WTC11 (cell line): Measurements from ENCODE around the gene CRB1. TPM values are rescaled to one million over a fixed set of nuclear protein-coding genes. Genes with fewer than 3 reads are reported as not detected.

Source experiments
- ATAC-seq: fragments of 200-7000 bp; cut with Tn5 transposase; 2 replicates; pipeline ENCODE4 v1.10.0; 2021; ENCODE audit warnings: mild to moderate bottlenecking, moderate library complexity
- CTCF ChIA-PET: fragments of 300-600 bp; sonication (Branson Sonifier 250); formaldehyde crosslinking; loops from one replicate; lab custom pipeline; 2021; ENCODE audit warnings: antibody characterized with exemption; lab: Charles Lee
- POLR2A ChIA-PET: fragments of 350-600 bp; sonication (Branson Sonifier 250); formaldehyde crosslinking; loops from one replicate; lab custom pipeline; 2021; ENCODE audit warnings: antibody characterized with exemption; lab: Charles Lee
- DNase-seq: peaks from one replicate; pipeline ENCODE4 v3.0.0; 2021; ENCODE audit warnings: low spot score
- H3K27ac Mint-ChIP-seq: 2 replicates; pipeline ENCODE4 v1.8.0; 2021; ENCODE audit warnings: mixed read lengths
- H3K27me3 Mint-ChIP-seq: 2 replicates; pipeline ENCODE4 v1.8.0; 2021; ENCODE audit warnings: low read depth, mild to moderate bottlenecking, moderate library complexity, mixed read lengths
- H3K36me3 Mint-ChIP-seq: 2 replicates; pipeline ENCODE4 v1.8.0; 2021; ENCODE audit warnings: mixed read lengths
- H3K4me1 Mint-ChIP-seq: 2 replicates; pipeline ENCODE4 v1.8.0; 2022; ENCODE audit warnings: mixed read lengths
- H3K4me3 Mint-ChIP-seq: 2 replicates; pipeline ENCODE4 v1.8.0; 2021; ENCODE audit warnings: mild to moderate bottlenecking, moderate library complexity, mixed read lengths
- H3K9me3 Mint-ChIP-seq: 2 replicates; pipeline ENCODE4 v1.8.0; 2021; ENCODE audit warnings: mixed read lengths
- CBFB ChIP-seq: sonication (generic); formaldehyde crosslinking; IDR thresholded peaks from 2 replicates; pipeline ENCODE4 v1.8.1; 2022; ENCODE audit warnings: mild to moderate bottlenecking, low read depth, missing genetic modification reagents
- ELF4 ChIP-seq: sonication (generic); formaldehyde crosslinking; IDR thresholded peaks from 2 replicates; pipeline ENCODE4 v1.8.1; 2022; ENCODE audit warnings: low read depth, mild to moderate bottlenecking, moderate library complexity, missing genetic modification reagents
- FOXP1 ChIP-seq: sonication (generic); formaldehyde crosslinking; IDR thresholded peaks from 2 replicates; pipeline ENCODE4 v1.8.0; 2022; ENCODE audit warnings: missing genetic modification reagents, mild to moderate bottlenecking, moderate library complexity, borderline replicate concordance
- IRF2 ChIP-seq: sonication (generic); formaldehyde crosslinking; IDR thresholded peaks from 2 replicates; pipeline ENCODE4 v1.8.0; 2022; ENCODE audit warnings: low read depth, missing genetic modification reagents, borderline replicate concordance
- MXD4 ChIP-seq: fragments of 250-450 bp; sonication (Bioruptor Pico); IDR thresholded peaks from 2 replicates; pipeline ENCODE4 v1.8.0; 2021; ENCODE audit warnings: mild to moderate bottlenecking, moderate library complexity, borderline replicate concordance
- PRRX2 ChIP-seq: fragments of 250-450 bp; sonication (Bioruptor Pico); IDR thresholded peaks from 2 replicates; pipeline ENCODE4 v1.8.0; 2021; ENCODE audit warnings: mild to moderate bottlenecking
- SMAD4 ChIP-seq: sonication (generic); formaldehyde crosslinking; IDR thresholded peaks from 2 replicates; pipeline ENCODE4 v1.8.0; 2022; ENCODE audit warnings: mild to moderate bottlenecking, missing genetic modification reagents
- SOX15 ChIP-seq: fragments of 250-450 bp; sonication (Bioruptor Pico); IDR thresholded peaks from 2 replicates; pipeline ENCODE4 v1.9.0; 2021; ENCODE audit warnings: mild to moderate bottlenecking
- SP1 ChIP-seq: sonication (generic); formaldehyde crosslinking; conservative IDR thresholded peaks from 2 replicates; pipeline ENCODE4 v1.8.1; 2022; ENCODE audit warnings: missing genetic modification reagents
- TCF7 ChIP-seq: sonication (generic); formaldehyde crosslinking; IDR thresholded peaks from 2 replicates; pipeline ENCODE4 v1.8.0; 2022; ENCODE audit warnings: mild to moderate bottlenecking, low read depth, missing genetic modification reagents, moderate library complexity
- ZNF423 ChIP-seq: fragments of 250-450 bp; sonication (Bioruptor Pico); IDR thresholded peaks from 2 replicates; pipeline ENCODE4 v2.1.2; 2022; ENCODE audit warnings: mild to moderate bottlenecking, moderate library complexity
- total RNA-seq: library from RNA; stranded (reverse); gene quantifications from 3 replicates; pipeline ENCODE4 v1.2.3, GENCODE V29; 2021
- TF ChIP-seq, protein P1 (sequence below): sonication (generic); formaldehyde crosslinking; IDR thresholded peaks from 2 replicates; pipeline ENCODE4 v1.8.0; 2022; ENCODE audit warnings: missing genetic modification reagents
- TF ChIP-seq, protein P2 (sequence below): fragments of 250-450 bp; sonication (Bioruptor Pico); IDR thresholded peaks from 2 replicates; pipeline ENCODE4 v2.1.2; 2022; ENCODE audit warnings: mild to moderate bottlenecking, moderate library complexity
- TF ChIP-seq, protein P3 (sequence below): fragments of 250-450 bp; sonication (Bioruptor Pico); IDR thresholded peaks from 2 replicates; pipeline ENCODE4 v1.9.0; 2021; ENCODE audit warnings: mild to moderate bottlenecking
- TF ChIP-seq, protein P4 (sequence below): sonication (generic); formaldehyde crosslinking; IDR thresholded peaks from 2 replicates; pipeline ENCODE4 v1.8.0; 2022; ENCODE audit warnings: mild to moderate bottlenecking, missing genetic modification reagents
- TF ChIP-seq, protein P5 (sequence below): sonication (generic); formaldehyde crosslinking; IDR thresholded peaks from 2 replicates; pipeline ENCODE4 v1.8.1; 2023; ENCODE audit warnings: mild to moderate bottlenecking, missing genetic modification reagents
- TF ChIP-seq, protein P6 (sequence below): sonication (generic); formaldehyde crosslinking; IDR thresholded peaks from 2 replicates; pipeline ENCODE4 v1.8.1; 2023; ENCODE audit warnings: mild to moderate bottlenecking, missing genetic modification reagents

The CRB1 gene
- total RNA-seq, 1 experiment from 2014 or later, result 0.11 TPM

DNA sequence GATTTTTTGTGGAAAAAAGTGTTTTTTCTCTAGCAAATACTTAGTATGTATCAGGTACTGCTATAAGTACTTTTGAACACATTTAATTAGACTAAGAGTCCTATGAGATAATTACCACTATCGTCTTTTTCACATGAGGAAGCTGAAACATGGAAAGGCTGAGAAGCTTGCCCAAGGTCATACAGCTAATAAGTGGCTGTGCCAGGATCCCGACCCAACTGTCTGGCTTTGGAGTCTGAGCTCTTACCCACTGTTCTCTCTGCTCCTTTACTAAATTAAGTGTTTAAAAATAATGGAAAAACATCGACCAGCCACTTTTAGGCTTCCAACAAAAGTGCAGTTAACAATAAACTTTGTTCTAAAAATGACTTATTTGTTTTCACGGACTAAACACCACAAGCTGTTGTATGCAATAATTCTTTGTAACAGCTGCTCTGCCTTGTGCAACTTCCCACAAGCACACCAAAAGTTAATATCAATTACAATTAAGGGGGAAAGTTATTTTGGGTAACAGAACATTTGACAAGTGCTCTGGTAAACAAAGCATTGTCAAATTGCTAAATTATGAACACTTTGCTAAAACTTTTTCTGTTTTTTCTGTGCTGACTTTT, 75.7 kb downstream of the CRB1 start:
- no peak for ATAC-seq
- no peak for DNase-seq
- TF ChIP-seq, protein P1, sequence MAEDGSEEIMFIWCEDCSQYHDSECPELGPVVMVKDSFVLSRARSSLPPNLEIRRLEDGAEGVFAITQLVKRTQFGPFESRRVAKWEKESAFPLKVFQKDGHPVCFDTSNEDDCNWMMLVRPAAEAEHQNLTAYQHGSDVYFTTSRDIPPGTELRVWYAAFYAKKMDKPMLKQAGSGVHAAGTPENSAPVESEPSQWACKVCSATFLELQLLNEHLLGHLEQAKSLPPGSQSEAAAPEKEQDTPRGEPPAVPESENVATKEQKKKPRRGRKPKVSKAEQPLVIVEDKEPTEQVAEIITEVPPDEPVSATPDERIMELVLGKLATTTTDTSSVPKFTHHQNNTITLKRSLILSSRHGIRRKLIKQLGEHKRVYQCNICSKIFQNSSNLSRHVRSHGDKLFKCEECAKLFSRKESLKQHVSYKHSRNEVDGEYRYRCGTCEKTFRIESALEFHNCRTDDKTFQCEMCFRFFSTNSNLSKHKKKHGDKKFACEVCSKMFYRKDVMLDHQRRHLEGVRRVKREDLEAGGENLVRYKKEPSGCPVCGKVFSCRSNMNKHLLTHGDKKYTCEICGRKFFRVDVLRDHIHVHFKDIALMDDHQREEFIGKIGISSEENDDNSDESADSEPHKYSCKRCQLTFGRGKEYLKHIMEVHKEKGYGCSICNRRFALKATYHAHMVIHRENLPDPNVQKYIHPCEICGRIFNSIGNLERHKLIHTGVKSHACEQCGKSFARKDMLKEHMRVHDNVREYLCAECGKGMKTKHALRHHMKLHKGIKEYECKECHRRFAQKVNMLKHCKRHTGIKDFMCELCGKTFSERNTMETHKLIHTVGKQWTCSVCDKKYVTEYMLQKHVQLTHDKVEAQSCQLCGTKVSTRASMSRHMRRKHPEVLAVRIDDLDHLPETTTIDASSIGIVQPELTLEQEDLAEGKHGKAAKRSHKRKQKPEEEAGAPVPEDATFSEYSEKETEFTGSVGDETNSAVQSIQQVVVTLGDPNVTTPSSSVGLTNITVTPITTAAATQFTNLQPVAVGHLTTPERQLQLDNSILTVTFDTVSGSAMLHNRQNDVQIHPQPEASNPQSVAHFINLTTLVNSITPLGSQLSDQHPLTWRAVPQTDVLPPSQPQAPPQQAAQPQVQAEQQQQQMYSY (CRISPR knock-in tag), result no peak
- no peak for TF ChIP-seq FOXP1
- ChIA-PET CTCF (interaction anchor here (1.5 to 1.7 kb wide), 2 partner anchors 13 kb away, joined by 5 read pairs; no protein-coding TSS in a partner anchor), POLR2A (interaction anchor here (0.5 kb wide), 1 partner anchor 9 kb away, joined by 4 read pairs; no protein-coding TSS in a partner anchor)
- no peak overlapping the region for H3K27ac Mint-ChIP-seq
- no peak overlapping the region for H3K4me3 Mint-ChIP-seq
- H3K27me3 Mint-ChIP-seq, result no peaks in the 10 kb centered on the region
- H3K4me1 Mint-ChIP-seq, result peaks cover 5% of the 10 kb centered on the region
- no peaks in the 10 kb centered on the region for H3K36me3 Mint-ChIP-seq
- no peaks in the 10 kb centered on the region for H3K9me3 Mint-ChIP-seq

DNA sequence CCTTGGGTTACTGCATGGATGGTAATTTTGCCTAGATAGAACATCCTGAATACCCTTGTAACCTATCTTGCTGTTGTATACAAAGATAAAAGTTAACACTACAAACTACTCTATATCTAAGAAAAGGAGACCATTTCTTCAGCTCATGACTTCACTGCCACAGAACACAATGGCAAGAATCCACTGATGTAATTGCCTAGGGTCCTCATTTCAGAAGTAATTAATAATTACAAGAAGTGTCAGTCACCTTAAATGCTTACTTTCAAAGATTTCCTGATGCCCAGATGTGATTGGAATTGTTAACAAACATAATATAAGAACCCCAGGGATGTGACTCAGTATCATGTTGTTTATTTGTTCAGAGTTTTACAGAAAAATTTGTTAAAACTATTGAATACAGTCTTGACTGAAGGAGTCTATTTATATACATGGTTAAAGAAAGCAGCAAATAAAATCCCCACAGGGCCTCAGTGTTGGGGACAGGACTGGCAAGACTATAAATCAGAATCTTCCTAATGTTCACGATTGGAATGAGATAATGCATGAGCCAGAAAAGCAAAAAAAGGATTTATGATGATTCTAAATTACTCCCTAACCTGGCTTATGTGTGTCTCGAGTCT, 83.9 kb downstream of the CRB1 start:
- ChIA-PET CTCF (interaction anchor here (1.0 kb wide), 1 partner anchor 171 kb away, joined by 3 read pairs; no protein-coding TSS in a partner anchor), POLR2A (no interaction called here)
- peaks cover 4% of the 10 kb centered on the region; the same call in 1 of the 2 replicates for H3K4me1 Mint-ChIP-seq
- TF ChIP-seq TCF7 (CRISPR knock-in tag), result no peak
- 0 out of 2 replicates have a peak, but pooled peaks cover 3% of the 10 kb centered on the region for H3K9me3 Mint-ChIP-seq
- H3K27ac Mint-ChIP-seq, result no peak overlapping the region
- H3K4me3 Mint-ChIP-seq, result no peak overlapping the region
- DNase-seq (no peak), ATAC-seq (no peak)
- H3K27me3 Mint-ChIP-seq, result no peaks in the 10 kb centered on the region
- no peaks in the 10 kb centered on the region for H3K36me3 Mint-ChIP-seq

DNA sequence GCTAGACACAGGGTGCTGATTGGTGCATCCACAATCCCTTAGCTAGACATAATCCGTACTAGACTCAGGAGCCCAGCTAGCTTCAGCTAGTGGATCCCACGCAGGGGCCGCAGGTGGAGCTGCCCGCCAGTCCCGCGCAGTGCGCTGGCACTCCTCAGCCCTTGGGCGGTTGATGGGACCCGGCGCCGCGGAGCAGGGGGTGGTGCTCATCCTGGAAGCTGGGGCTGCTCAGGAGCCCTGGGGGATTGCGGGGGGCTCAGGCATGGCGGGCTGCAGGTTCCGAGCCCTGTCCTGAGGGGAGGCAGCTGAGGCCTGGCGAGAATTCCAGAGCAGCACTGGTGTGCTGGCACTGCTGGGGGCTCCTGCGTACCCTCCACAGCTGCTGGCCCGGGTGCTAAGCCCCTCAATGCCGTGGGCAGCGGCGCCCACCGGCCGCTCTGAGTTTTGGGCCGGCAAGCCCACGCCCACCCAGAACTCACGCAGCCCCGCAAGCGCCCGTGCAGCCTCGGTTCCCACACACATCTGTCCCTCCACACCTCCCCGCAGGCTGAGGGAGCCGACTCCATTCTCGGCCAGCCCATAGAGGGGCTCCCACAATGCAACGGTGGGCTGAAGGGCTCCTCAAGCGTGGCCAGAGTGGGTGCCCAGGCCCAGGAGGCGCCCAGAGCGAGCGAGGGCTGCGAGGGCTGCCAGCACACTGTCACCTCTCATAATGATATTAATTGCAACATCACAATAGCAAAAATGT, 87.4 kb downstream of the CRB1 start:
- ChIA-PET CTCF (interaction anchor here (1.0 to 2.1 kb wide), 5 partner anchors 20 to 175 kb away, joined by 3 to 9 read pairs (median 5); no protein-coding TSS in a partner anchor), POLR2A (no interaction called here)
- Mint-ChIP-seq H3K9me3 (0 out of 2 replicates have a peak, but pooled peaks cover 3% of the 10 kb centered on the region), H3K4me3 (no peak overlapping the region), H3K27ac (no peak overlapping the region), H3K27me3 (no peaks in the 10 kb centered on the region), H3K4me1 (peaks cover 4% of the 10 kb centered on the region; the same call in 1 of the 2 replicates), H3K36me3 (no peaks in the 10 kb centered on the region)
- no peak for ATAC-seq
- TF ChIP-seq IRF2 (CRISPR knock-in tag) (no peak), CBFB (CRISPR knock-in tag) (no peak), SOX15 (CRISPR knock-in tag) (no peak), MXD4 (CRISPR knock-in tag) (no peak), SMAD4 (CRISPR knock-in tag) (no peak), ZNF423 (no peak), ELF4 (CRISPR knock-in tag) (no peak), PRRX2 (CRISPR knock-in tag) (no peak), SP1 (CRISPR knock-in tag) (no peak)
- TF ChIP-seq, protein P2, sequence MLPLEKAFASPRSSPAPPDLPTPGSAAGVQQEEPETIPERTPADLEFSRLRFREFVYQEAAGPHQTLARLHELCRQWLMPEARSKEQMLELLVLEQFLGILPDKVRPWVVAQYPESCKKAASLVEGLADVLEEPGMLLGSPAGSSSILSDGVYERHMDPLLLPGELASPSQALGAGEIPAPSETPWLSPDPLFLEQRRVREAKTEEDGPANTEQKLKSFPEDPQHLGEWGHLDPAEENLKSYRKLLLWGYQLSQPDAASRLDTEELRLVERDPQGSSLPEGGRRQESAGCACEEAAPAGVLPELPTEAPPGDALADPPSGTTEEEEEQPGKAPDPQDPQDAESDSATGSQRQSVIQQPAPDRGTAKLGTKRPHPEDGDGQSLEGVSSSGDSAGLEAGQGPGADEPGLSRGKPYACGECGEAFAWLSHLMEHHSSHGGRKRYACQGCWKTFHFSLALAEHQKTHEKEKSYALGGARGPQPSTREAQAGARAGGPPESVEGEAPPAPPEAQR, result no peak
- TF ChIP-seq, protein P3, sequence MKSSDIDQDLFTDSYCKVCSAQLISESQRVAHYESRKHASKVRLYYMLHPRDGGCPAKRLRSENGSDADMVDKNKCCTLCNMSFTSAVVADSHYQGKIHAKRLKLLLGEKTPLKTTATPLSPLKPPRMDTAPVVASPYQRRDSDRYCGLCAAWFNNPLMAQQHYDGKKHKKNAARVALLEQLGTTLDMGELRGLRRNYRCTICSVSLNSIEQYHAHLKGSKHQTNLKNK, result no peak
- TF ChIP-seq, protein P4, sequence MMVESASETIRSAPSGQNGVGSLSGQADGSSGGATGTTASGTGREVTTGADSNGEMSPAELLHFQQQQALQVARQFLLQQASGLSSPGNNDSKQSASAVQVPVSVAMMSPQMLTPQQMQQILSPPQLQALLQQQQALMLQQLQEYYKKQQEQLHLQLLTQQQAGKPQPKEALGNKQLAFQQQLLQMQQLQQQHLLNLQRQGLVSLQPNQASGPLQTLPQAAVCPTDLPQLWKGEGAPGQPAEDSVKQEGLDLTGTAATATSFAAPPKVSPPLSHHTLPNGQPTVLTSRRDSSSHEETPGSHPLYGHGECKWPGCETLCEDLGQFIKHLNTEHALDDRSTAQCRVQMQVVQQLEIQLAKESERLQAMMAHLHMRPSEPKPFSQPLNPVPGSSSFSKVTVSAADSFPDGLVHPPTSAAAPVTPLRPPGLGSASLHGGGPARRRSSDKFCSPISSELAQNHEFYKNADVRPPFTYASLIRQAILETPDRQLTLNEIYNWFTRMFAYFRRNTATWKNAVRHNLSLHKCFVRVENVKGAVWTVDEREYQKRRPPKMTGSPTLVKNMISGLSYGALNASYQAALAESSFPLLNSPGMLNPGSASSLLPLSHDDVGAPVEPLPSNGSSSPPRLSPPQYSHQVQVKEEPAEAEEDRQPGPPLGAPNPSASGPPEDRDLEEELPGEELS, result no peak
- TF ChIP-seq, protein P5, sequence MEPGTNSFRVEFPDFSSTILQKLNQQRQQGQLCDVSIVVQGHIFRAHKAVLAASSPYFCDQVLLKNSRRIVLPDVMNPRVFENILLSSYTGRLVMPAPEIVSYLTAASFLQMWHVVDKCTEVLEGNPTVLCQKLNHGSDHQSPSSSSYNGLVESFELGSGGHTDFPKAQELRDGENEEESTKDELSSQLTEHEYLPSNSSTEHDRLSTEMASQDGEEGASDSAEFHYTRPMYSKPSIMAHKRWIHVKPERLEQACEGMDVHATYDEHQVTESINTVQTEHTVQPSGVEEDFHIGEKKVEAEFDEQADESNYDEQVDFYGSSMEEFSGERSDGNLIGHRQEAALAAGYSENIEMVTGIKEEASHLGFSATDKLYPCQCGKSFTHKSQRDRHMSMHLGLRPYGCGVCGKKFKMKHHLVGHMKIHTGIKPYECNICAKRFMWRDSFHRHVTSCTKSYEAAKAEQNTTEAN (CRISPR knock-in tag), result no peak
- TF ChIP-seq, protein P6, sequence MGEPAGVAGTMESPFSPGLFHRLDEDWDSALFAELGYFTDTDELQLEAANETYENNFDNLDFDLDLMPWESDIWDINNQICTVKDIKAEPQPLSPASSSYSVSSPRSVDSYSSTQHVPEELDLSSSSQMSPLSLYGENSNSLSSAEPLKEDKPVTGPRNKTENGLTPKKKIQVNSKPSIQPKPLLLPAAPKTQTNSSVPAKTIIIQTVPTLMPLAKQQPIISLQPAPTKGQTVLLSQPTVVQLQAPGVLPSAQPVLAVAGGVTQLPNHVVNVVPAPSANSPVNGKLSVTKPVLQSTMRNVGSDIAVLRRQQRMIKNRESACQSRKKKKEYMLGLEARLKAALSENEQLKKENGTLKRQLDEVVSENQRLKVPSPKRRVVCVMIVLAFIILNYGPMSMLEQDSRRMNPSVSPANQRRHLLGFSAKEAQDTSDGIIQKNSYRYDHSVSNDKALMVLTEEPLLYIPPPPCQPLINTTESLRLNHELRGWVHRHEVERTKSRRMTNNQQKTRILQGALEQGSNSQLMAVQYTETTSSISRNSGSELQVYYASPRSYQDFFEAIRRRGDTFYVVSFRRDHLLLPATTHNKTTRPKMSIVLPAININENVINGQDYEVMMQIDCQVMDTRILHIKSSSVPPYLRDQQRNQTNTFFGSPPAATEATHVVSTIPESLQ (CRISPR knock-in tag), result no peak
- no peak for DNase-seq
